Measurements from ENCODE around the gene MEGF8. TPM values are rescaled to one million over a fixed set of nuclear protein-coding genes. Genes with fewer than 3 reads are reported as not detected.

Gene MEGF8
- total and polyA plus RNA-seq, 12 donors = 7.2 to 51.9 (median 29.7) TPM

GRCh38 chr19:42287017-42287826 is 38.2 kb upstream of the MEGF8 start:
- 83 to 89% (median 86%) methylated on average over 12 to 30 of the region's 30 CpGs for WGBS, 4 donors
- Histone ChIP-seq H3K4me3 (no peak overlapping the region), H3K27ac (peak overlapping the region in 2 of 5 donors; percentile 85 to 100), H3K36me3 (replicated peaks in 1 of 2) (peaks cover 0 to 54% of the 10 kb centered on the region in 2 donors), H3K4me1 (replicated peaks in 1 of 2) (peaks cover 36 to 38% of the 10 kb centered on the region in 2 donors), H3K9me3 (replicated peaks in 1 of 3) (no peaks in the 10 kb centered on the region), H3K27me3 (no peaks in the 10 kb centered on the region)
- peak in 4 of 7 donors; percentile 17 to 61 (median 26) for DNase-seq
- intact Hi-C loops (cut with DNase I) = no loop called here
- TF ChIP-seq, protein P1, sequence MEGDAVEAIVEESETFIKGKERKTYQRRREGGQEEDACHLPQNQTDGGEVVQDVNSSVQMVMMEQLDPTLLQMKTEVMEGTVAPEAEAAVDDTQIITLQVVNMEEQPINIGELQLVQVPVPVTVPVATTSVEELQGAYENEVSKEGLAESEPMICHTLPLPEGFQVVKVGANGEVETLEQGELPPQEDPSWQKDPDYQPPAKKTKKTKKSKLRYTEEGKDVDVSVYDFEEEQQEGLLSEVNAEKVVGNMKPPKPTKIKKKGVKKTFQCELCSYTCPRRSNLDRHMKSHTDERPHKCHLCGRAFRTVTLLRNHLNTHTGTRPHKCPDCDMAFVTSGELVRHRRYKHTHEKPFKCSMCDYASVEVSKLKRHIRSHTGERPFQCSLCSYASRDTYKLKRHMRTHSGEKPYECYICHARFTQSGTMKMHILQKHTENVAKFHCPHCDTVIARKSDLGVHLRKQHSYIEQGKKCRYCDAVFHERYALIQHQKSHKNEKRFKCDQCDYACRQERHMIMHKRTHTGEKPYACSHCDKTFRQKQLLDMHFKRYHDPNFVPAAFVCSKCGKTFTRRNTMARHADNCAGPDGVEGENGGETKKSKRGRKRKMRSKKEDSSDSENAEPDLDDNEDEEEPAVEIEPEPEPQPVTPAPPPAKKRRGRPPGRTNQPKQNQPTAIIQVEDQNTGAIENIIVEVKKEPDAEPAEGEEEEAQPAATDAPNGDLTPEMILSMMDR (IDR thresholded peaks at IDR 0.05) = no peak
- TF ChIP-seq POLR2A (IDR thresholded peaks at IDR 0.05) = no peak

GRCh38 chr19:42287827-42288107 is 37.7 kb upstream of the MEGF8 start:
- TF ChIP-seq, protein P1 (IDR thresholded peaks at IDR 0.05) = no peak
- TF ChIP-seq POLR2A (IDR thresholded peaks at IDR 0.05) = no peak
- peak in 1 of 7 donors; percentile 20 for DNase-seq
- WGBS, 4 donors = 86 to 93% (median 90%) methylated on average over 10 of the region's 10 CpGs
- Histone ChIP-seq H3K36me3 (replicated peaks in 1 of 2) (peaks cover 0 to 60% of the 10 kb centered on the region in 2 donors), H3K9me3 (replicated peaks in 1 of 3) (no peaks in the 10 kb centered on the region), H3K27ac (no peak overlapping the region), H3K4me3 (no peak overlapping the region), H3K4me1 (replicated peaks in 1 of 2) (peaks cover 32% of the 10 kb centered on the region in 2 donors), H3K27me3 (no peaks in the 10 kb centered on the region)
- intact Hi-C loops (cut with DNase I) = no loop called here

GRCh38 chr19:42288387-42288786 is 37.0 kb upstream of the MEGF8 start:
- WGBS, 4 donors = 74 to 91% (median 84%) methylated on average over 4 of the region's 4 CpGs

DNA sequence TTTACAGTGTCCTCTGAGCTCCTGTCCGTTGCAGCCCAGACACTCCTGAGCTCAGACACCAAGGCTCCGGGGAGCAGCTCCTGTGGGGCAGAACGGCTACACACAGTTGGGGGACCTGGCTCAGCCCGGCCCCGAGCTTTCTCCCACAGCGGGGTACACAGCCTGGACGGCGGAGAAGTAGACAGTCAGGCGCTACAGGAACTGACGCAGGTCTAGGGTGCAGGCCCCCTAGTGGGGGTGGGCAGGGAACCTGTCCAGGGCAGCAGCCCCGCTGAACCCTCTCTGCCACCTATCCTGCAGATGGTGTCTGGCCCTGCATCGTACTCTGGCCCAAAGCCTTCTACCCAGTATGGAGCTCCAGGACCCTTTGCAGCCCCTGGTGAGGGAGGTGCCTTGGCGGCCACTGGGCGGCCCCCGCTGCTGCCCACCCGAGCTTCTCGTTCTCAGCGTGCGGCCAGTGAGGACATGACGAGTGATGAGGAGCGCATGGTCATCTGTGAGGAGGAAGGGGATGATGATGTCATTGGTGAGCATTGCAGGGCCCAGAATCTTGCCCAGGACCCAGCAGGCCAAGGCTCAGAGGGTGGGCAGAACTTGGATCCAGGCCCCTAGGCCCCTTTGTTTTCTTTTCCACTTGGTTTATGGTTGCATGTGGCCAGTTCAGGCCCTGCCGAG is 36.4 kb upstream of the MEGF8 start:
- H3K36me3 ChIP-seq (replicated peaks in 1 of 2) = peaks cover 0 to 72% of the 10 kb centered on the region in 2 donors
- TF ChIP-seq, protein P1 (IDR thresholded peaks at IDR 0.05) = no peak
- no peak for TF ChIP-seq POLR2A (IDR thresholded peaks at IDR 0.05)

More at GRCh38 chr19:42288387-42288786, 37.0 kb upstream of the MEGF8 start:
- Histone ChIP-seq H3K27me3 (no peaks in the 10 kb centered on the region), H3K27ac (no peak overlapping the region), H3K9me3 (replicated peaks in 1 of 3) (no peaks in the 10 kb centered on the region), H3K4me3 (no peak overlapping the region), H3K4me1 (replicated peaks in 1 of 2) (peaks cover 26% of the 10 kb centered on the region in 2 donors), H3K36me3 (replicated peaks in 1 of 2) (peaks cover 0 to 66% of the 10 kb centered on the region in 2 donors)
- peak in 2 of 7 donors; percentile 12 to 15 for DNase-seq
- TF ChIP-seq, protein P1 (IDR thresholded peaks at IDR 0.05) = no peak
- no peak for TF ChIP-seq POLR2A (IDR thresholded peaks at IDR 0.05)
- intact Hi-C loops (cut with DNase I) = no loop called here

More for the DNA sequence above, 36.4 kb upstream of the MEGF8 start:
- Histone ChIP-seq H3K4me3 (no peak overlapping the region), H3K9me3 (replicated peaks in 1 of 3) (no peaks in the 10 kb centered on the region), H3K27ac (no peak overlapping the region), H3K4me1 (replicated peaks in 1 of 2) (peaks cover 24 to 25% of the 10 kb centered on the region in 2 donors), H3K27me3 (no peaks in the 10 kb centered on the region)
- intact Hi-C loops (cut with DNase I) = no loop called here
- 88 to 98% (median 92%) methylated on average over 5 to 22 of the region's 22 CpGs for WGBS, 4 donors
- peak in 2 of 7 donors; percentile 20 to 22 for DNase-seq
